GM18873 (cell line): Measurements from ENCODE around the gene CMA1.
"Not testable (repeated sequence)": the region's sequence is repeated elsewhere in the genome, so short reads cannot be mapped to it uniquely, and the experiment has no call there.

ENCODE experiments used
- ATAC-seq: cut with Tn5 transposase; IDR thresholded peaks from one replicate; pipeline ENCODE4 v1.9.1; 2021; ENCODE audit warnings: mild to moderate bottlenecking, moderate library complexity, moderate number of reproducible peaks; ENCODE audit not compliant: unreplicated experiment, low FRiP score

CMA1 gene

DNA sequence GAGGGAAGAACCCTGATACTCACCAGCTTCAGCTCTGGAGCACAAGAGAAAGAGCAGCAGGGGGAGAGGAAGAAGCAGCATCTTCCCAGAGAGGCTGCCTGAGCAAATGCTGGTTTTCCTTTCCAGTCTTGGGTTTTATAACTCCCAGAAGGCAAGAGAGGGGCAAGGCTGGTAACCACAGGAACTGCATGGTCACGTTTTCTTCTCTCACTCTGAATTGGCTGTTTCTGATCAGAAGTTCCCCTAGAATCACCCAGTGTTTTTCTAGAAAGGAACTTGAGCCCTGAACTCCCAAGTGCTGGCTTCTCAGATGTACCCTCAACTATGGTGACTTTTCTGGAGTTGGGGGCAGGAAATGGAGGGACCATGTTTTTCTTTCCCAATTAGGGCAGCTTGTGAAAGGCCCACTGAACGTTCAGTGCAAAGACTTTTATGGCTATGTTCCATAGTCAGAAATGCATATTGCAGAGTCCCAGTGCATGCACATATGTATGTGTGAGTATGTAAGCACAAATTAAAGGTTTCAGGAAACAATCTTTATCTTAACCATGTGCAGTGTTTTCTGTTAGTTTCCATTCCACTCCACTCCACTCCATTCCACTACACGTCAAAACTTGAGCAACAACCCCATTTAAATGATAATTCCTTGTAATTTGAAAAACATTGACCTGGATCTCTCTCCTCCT, at the start of gene CMA1:
TSS of gene CMA1 (minus strand) at position 111 of the 686 bp plus-strand sequence. CDS start at position 81, 30 bp downstream.
- peak; percentile 53 for ATAC-seq

- ATAC-seq, result no peak
Measured at GRCh38 chr14:24556756-24557155, 48.7 kb upstream of the CMA1 start.

- ATAC-seq, result not testable (repeated sequence)
Measured at GRCh38 chr14:24549064-24549463, 41.0 kb upstream of the CMA1 start.

- no peak for ATAC-seq
Measured at GRCh38 chr14:24542346-24542936, 34.4 kb upstream of the CMA1 start.

GRCh38 chr14:24535737-24536136, 27.7 kb upstream of the CMA1 start:
- no peak for ATAC-seq

- no peak for ATAC-seq
Measured at GRCh38 chr14:24534286-24534685, 26.2 kb upstream of the CMA1 start.

GRCh38 chr14:24525877-24526620, 18.0 kb upstream of the CMA1 start:
- not testable (repeated sequence) for ATAC-seq

- ATAC-seq, result no peak
Measured at GRCh38 chr14:24518851-24519250, 10.8 kb upstream of the CMA1 start.

DNA sequence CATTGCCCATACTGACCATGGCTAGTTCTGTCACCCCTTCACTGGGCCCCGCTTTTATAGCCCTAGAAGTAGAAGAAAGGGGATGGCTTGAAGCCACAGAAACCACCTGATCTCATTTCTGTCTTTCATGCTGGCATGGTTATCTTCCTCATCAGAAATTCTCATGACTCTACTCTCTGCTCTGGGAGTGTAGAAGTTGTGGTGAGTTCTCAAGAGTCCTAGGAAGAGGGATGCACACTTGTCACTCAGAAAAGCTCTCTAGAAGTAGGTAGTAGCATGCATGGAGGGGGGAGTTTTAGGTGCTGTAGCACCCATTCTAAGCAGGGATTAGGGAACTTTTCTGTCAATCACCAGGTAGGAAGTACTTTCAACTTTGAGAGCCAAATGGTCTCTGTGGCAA, 6.1 kb upstream of the CMA1 start:
- no peak for ATAC-seq

GRCh38 chr14:24513009-24513408, 4.9 kb upstream of the CMA1 start:
- no peak for ATAC-seq

GRCh38 chr14:24506443-24506842, 1.6 kb downstream of the CMA1 start:
- ATAC-seq, result no peak

DNA sequence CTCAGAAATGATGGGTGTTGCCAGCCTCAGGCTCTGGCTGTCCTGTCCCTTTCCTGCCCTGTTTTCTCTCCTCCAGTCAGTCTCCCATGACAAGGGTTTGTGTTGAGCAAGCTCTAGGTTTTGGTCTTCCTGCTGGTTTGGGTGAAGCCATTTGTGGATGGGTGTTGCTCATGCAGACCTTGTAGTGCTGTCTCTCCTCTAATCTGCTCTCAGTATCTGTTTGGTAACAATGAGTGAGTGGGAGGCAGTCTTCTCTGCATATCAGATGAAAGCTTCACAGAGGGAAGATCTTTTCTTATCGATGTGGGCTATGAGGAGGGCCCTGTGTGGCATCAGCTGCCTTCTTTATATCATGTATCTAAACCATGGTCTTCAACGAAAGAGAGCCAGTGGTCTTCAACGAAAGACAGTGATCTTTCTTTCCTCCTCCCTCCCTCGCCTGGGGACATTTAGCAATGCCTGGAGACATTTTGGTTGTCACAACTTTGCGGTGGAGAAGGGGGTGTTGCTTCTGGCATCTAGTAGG, 3.6 kb downstream of the CMA1 start:
- ATAC-seq, result no peak

GRCh38 chr14:24491586-24492408, 16.3 kb downstream of the CMA1 start:
- ATAC-seq, result not testable (repeated sequence)

GRCh38 chr14:24483604-24484252, 24.3 kb downstream of the CMA1 start:
- no peak for ATAC-seq

GRCh38 chr14:24482699-24483303, 25.3 kb downstream of the CMA1 start:
- not testable (repeated sequence) for ATAC-seq

DNA sequence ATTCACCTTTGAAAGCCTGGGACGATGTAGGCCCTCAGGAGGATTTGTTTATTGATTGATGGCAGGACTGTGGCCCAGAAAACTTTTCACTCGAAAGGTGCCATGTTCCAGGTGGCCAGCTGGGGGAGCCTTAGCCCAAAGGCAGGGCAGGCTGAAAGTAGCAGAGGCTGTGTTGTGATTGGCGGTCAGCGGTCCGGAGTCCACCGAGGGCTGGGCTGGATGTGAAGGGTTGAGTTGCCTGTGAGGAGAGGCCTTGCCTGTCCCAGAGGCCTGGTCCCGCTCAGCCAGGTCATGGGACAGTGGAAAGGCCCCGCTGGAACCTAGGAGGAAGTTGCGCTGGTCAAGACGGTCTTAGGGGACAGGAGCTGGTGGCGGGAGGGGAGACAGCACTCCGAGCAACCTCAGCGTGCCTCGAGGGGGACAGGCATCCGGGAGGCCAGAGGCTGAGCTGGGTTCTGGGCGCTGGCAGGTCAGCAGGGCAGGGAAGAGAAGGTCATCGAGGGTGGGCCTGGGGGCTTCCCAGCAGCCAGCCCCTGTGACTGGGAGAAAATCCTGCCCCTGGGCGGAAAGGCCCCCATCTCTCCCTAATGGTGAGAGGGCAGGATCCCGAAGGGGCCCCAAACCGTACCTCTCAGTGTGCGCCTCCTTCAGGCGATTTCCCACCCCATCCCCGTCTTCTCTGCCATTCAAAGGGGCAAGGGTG, 26.3 kb downstream of the CMA1 start:
- peak; percentile 87 for ATAC-seq

DNA sequence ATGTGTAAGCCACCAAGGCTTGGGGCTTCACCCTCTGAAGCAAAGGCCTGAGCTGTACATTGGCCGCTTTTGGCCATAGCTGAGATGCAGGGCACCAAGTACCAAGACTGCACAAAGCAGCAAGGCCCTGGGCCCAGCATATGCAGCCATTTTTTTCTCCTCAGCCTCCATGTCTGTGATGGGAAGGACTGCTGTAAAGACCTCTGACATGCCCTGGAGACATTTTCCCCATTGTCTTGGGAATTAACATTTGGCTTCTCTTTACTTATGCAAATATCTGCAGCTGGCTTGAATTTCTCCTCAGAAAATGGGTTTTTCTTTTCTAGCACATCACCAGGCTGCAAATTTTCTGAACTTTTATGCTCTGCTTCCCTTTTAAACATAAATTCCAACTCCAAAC, 28.1 kb downstream of the CMA1 start:
- not testable (repeated sequence) for ATAC-seq

DNA sequence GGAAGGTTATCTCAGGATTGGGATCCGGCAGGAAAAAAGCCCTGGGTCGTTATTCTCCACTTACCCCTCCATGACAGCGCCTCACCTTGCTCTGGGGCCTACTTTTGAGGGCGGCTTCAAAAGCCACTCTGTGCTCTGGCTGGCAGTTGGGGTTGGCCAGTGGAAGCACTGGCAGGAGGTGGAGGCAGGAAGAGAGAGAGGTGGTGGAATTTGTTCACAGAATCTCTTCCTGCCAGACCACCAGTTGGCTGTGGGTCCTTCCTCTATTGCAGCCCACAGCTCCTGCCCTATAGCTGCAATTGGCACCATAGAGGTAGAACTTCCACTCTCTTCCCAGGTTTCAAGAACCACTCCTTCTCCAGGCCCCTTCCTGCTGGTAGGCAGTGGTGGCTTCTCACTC, 32.8 kb downstream of the CMA1 start:
- ATAC-seq, result no peak

- ATAC-seq, result no peak
Measured at GRCh38 chr14:24473211-24473610, 34.9 kb downstream of the CMA1 start.
